ENCODE measurements around the gene SLC27A1.
"Not testable (repeated sequence)": the region's sequence is repeated elsewhere in the genome, so short reads cannot be mapped to it uniquely, and the experiment has no call there.

The SLC27A1 gene

GRCh38 chr19:17486545-17487240, 16.4 kb downstream of the SLC27A1 start:
- DNase-seq (ENCODE audit: low read depth in 2 of 2), result no peak

GRCh38 chr19:17487284-17488121, 17.2 kb downstream of the SLC27A1 start:
- no peak for DNase-seq (ENCODE audit: low read depth in 2 of 2)

GRCh38 chr19:17488593-17489391, 18.5 kb downstream of the SLC27A1 start:
- no peak for DNase-seq (ENCODE audit: low read depth in 2 of 2)

- no peak for DNase-seq (ENCODE audit: low read depth in 2 of 2)
Measured at GRCh38 chr19:17489392-17490030, 19.2 kb downstream of the SLC27A1 start.

GRCh38 chr19:17490411-17490810, 20.1 kb downstream of the SLC27A1 start:
- no peak for DNase-seq (ENCODE audit: low read depth in 2 of 2)

DNA sequence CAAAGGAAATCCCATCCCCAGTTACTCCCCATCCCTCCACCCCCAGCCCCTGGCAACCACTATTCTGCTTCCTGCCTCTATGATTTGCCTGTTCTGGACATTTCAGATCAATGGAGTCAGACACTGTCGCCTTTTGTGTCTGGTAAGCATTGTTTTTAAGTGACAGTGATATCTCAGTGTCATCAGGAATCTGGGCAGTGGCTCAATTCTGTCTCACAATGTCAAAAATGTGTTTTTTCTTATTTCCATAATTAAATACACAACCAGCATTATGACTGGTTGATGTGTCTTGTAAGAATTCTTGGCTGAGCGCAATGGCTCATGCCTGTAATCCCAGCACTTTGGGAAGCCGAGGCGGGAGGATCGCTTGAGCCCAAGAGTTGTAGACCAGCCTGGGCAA, 21.0 kb downstream of the SLC27A1 start:
- DNase-seq (ENCODE audit: low read depth in 2 of 2), result no peak

GRCh38 chr19:17495639-17496296, 25.4 kb downstream of the SLC27A1 start:
- no peak for DNase-seq (ENCODE audit: low read depth in 2 of 2)

DNA sequence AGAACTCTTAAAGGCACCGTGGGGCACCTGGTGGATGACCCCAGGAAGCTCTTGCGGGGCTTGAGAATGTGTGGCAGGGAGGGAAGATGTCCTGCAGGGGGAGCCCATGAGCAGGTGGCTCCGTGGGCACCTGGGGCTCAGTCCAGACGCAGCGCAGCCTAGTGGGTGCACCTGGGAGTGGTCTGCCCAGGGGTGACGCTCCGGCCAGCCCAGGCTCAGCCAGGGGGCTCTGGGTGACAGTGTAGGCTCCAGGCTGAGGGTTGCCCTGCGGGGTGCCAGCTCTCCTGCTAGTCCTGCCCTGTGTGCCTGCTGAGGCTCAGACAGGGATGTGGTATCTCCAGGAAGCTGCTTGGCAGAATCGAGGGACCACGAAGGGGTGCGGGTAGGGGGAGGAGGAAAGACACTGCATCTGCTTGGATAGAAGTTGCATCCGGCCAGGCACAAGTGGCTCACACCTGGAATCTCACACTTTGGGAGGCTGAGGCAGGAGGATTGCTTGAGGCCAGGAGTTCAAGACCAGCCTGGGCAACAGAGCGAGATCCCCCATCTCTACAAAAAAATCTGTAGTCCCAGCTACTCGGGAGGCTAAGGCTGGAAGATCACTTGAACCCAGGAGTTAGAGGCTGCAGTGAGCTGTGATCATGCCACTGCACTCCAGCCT, 26.1 kb downstream of the SLC27A1 start:
- DNase-seq (ENCODE audit: low read depth in 2 of 2), result peak in 1 of 2 experiments; percentile 24

DNA sequence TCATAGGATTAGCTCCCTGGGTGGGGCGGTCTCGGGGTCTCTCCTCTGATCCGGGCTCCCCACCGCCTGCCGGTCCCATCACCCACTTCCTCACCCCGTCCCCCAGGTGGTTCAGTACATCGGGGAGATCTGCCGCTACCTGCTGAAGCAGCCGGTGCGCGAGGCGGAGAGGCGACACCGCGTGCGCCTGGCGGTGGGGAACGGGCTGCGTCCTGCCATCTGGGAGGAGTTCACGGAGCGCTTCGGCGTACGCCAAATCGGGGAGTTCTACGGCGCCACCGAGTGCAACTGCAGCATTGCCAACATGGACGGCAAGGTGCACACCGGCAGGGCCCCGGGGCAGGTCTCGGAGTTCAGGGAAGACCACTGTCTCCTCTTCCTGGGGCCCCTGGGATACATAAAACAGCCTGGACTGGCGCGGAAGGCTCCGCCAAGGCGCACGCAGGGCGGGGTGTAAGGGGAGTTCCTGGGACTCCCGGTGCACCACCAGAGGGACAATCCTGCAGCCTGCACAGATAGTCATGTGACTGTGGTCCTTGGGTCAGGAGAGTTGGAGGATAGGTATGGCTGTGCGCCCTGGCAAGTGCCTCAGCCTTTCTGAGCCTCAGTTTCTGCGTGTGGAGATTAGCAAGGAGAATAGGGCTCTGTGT, 26.9 kb downstream of the SLC27A1 start:
- DNase-seq (ENCODE audit: low read depth in 2 of 2), result no peak

- not testable (repeated sequence) for DNase-seq (ENCODE audit: low read depth in 2 of 2)
Measured at GRCh38 chr19:17499025-17499424, 28.7 kb downstream of the SLC27A1 start.

DNA sequence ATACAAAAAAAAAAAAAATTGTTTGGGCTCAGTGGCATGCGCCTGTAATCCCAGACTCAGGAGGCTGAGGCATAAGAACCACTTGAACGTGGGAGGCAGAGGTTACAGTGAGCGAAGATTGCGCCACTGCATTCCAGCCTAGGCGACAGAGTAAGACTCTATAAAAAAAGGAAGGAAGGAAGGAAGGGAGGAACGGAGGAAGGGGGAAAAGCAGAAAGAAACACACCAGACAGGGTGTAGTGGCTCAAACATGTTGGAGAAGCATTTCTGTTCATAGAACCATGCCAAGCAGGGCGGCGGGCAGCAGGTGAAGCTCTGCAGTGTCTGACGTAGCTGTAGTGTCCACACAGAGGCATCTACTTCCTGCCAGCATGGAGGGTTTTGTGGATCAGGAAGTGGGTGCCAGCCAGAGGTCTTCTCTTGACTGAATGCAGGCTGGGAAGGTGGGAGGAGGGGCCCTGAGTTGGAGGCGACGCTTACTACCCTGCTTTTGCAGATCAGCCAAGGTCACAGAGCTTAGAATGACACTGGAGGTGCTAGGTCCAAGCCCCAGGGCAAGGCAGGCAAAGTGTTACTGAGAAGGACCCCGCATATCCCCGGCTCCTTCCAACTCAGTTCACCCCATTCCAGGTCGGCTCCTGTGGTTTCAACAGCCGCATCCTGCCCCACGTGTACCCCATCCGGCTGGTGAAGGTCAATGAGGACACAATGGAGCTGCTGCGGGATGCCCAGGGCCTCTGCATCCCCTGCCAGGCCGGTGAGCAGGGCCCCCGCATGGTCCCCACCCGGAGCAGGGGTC, 29.5 kb downstream of the SLC27A1 start:
- no peak for DNase-seq (ENCODE audit: low read depth in 2 of 2)

DNA sequence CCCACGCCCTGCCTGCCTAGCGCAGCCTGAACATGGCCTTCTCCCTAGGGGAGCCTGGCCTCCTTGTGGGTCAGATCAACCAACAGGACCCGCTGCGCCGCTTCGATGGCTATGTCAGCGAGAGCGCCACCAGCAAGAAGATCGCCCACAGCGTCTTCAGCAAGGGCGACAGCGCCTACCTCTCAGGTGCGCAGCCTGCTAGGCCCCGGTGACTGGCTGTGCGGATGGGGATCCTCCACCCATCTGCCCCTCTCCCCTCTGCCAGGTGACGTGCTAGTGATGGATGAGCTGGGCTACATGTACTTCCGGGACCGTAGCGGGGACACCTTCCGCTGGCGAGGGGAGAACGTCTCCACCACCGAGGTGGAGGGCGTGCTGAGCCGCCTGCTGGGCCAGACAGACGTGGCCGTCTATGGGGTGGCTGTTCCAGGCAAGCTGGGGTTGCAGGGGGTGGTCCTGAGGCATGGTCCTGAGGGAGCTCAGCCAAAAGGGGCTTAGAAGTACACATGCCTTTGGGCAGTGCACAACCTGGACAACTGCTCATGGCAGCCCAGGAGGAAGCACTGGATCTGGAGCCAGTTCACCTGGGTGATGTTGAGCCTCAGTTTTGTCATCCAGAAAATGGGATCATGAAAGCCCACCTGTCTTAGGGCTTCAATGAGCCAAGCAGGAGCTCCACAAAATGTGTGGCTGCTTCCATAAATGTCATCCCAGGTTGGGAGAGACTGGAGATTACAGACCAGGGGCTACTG, 30.3 kb downstream of the SLC27A1 start:
- no peak for DNase-seq (ENCODE audit: low read depth in 2 of 2)

GRCh38 chr19:17503240-17503639, 32.9 kb downstream of the SLC27A1 start:
- DNase-seq (ENCODE audit: low read depth in 2 of 2), result no peak

GRCh38 chr19:17504030-17504429, 33.7 kb downstream of the SLC27A1 start:
- DNase-seq (ENCODE audit: low read depth in 2 of 2), result no peak

GRCh38 chr19:17504456-17504855, 34.1 kb downstream of the SLC27A1 start:
- DNase-seq (ENCODE audit: low read depth in 2 of 2), result no peak

DNA sequence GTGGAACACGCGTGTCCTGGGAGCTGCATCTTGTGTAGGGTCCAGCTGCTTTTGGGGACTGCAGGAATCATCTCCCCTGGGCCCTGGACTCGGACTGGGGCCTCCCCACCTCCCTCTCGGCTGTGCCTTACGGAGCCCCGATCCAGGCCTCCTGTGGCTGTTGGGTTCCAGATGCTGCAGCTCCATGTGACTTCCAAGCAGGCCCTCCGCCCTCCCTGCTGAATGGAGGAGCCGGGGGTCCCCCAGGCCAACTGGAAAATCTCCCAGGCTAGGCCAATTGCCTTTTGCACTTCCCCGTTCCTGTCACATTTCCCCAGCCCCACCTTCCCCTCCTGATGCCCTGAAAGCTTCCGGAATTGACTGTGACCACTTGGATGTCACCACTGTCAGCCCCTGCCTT, 34.9 kb downstream of the SLC27A1 start:
- DNase-seq (ENCODE audit: low read depth in 2 of 2), result no peak

DNA sequence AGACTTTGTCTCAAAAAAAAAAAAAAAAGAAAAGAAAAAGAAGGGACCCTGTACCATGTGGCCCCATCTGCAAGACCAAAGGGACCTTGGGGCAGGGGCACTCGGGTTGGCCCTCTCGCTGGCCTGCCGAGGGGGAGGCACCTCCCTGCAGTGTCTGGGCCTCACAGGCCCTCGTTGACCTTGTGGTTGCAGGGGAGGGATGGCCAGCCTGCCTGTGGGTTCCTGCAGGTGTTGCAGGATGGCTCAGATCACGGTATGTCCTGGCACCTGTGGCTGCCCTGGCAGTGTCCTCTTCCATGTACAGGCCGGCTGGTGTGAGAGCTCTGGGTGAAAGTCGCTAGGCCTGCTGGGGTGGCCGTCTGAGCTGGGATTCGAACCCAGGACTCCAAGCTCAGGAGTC, 36.4 kb downstream of the SLC27A1 start:
- DNase-seq (ENCODE audit: low read depth in 2 of 2), result no peak

GRCh38 chr19:17508558-17508933, 38.2 kb downstream of the SLC27A1 start:
- not testable (repeated sequence) for DNase-seq (ENCODE audit: low read depth in 2 of 2)

All from fibroblast of skin of left quadriceps (primary cell).